CD8-positive, alpha-beta memory T cell (primary cell): ENCODE measurements around the gene BTNL2. TPM values are rescaled to one million over a fixed set of nuclear protein-coding genes. Genes with fewer than 3 reads are reported as not detected.
"Not testable (repeated sequence)": the region's sequence is repeated elsewhere in the genome, so short reads cannot be mapped to it uniquely, and the experiment has no call there.

Source experiments
- CTCF ChIA-PET: fragments of 350-600 bp; sonication (Branson Sonifier 250); formaldehyde crosslinking; loops from one replicate; lab custom pipeline; 2021; ENCODE audit warnings: antibody characterized with exemption; lab: Charles Lee
- POLR2A ChIA-PET: fragments of 350-600 bp; sonication (Branson Sonifier 250); formaldehyde crosslinking; loops from one replicate; lab custom pipeline; 2021; ENCODE audit warnings: antibody characterized with exemption; lab: Charles Lee
- DNase-seq, 5 donors: peaks; one replicate each; pipeline versions ENCODE4 v3.0.0 to v3.0.0-alpha.2; 2020 to 2022; ENCODE audit warnings: mixed read lengths in 1 of 5
- H3K27ac ChIP-seq: one replicate; pipeline ENCODE4 v1.7.0; 2013; ENCODE audit warnings: low read depth, mild to moderate bottlenecking, low read length, moderate library complexity
- H3K27me3 ChIP-seq: 2 replicates; pipeline ENCODE4 v1.7.0; 2013; ENCODE audit warnings: low read length, mild to moderate bottlenecking; ENCODE audit not compliant: insufficient read depth, poor library complexity, severe bottlenecking
- H3K36me3 ChIP-seq: 2 replicates; pipeline ENCODE4 v1.7.0; 2013; ENCODE audit warnings: mild to moderate bottlenecking, low read length, moderate library complexity; ENCODE audit not compliant: insufficient read depth
- H3K4me1 ChIP-seq: 2 replicates; pipeline ENCODE4 v1.7.0; 2013; ENCODE audit warnings: mild to moderate bottlenecking, low read length, moderate library complexity; ENCODE audit not compliant: insufficient read depth
- H3K4me3 ChIP-seq: 2 replicates; pipeline ENCODE4 v1.7.0; 2013; ENCODE audit warnings: mild to moderate bottlenecking, low read length
- H3K9me3 ChIP-seq: 2 replicates; pipeline ENCODE4 v1.7.0; 2013; ENCODE audit warnings: mild to moderate bottlenecking, low read length
- H3K27ac Mint-ChIP-seq, 8 donors: one replicate each; pipeline ENCODE4 v1.8.0; 2020 to 2021; ENCODE audit warnings: mixed read lengths in 8 of 8, mild to moderate bottlenecking in 6 of 8, inconsistent platforms in 3 of 8, moderate library complexity in 3 of 8
- H3K27me3 Mint-ChIP-seq, 2 donors: one replicate each; pipeline ENCODE4 v1.8.0; 2020 to 2021; ENCODE audit warnings: mixed read lengths in 2 of 2, mild to moderate bottlenecking in 1 of 2, moderate library complexity in 1 of 2
- H3K36me3 Mint-ChIP-seq, 3 donors: one replicate each; pipeline ENCODE4 v1.8.0; 2020 to 2021; ENCODE audit warnings: mixed read lengths in 3 of 3, inconsistent platforms in 1 of 3, mild to moderate bottlenecking in 1 of 3
- H3K4me1 Mint-ChIP-seq, 3 donors: one replicate each; pipeline ENCODE4 v1.8.0; 2020 to 2021; ENCODE audit warnings: mixed read lengths in 3 of 3, inconsistent platforms in 1 of 3, mild to moderate bottlenecking in 1 of 3
- H3K4me3 Mint-ChIP-seq, 7 donors: one replicate each; pipeline ENCODE4 v1.8.0; 2020 to 2021; ENCODE audit warnings: mixed read lengths in 7 of 7, mild to moderate bottlenecking in 6 of 7, moderate library complexity in 4 of 7, inconsistent platforms in 2 of 7
- H3K9me3 Mint-ChIP-seq, 5 donors: one replicate each; pipeline ENCODE4 v1.8.0; 2020 to 2022; ENCODE audit warnings: mixed read lengths in 5 of 5, mild to moderate bottlenecking in 3 of 5, moderate library complexity in 2 of 5, inconsistent platforms in 1 of 5
- polyA plus RNA-seq: library from polyadenylated mRNA; unstranded; fragments of 300-500 nt; fragmentation: Illumina TruSeq; gene quantifications from one replicate; pipeline ENCODE4 v1.2.3, GENCODE V29; 2021
- total RNA-seq, 2 experiments: library from RNA; stranded (reverse); gene quantifications; one replicate each; pipeline ENCODE4 v1.2.3, GENCODE V29; 2021

The BTNL2 gene
- total and polyA plus RNA-seq, 3 experiments from 2014 or later, result not detected

- H3K4me3 Mint-ChIP-seq, H3K9me3 ChIP-seq, H3K4me3 ChIP-seq, H3K36me3 ChIP-seq, H3K4me1 ChIP-seq, H3K4me1 Mint-ChIP-seq, H3K27ac Mint-ChIP-seq, DNase-seq, H3K27ac ChIP-seq, POLR2A ChIA-PET, H3K27me3 ChIP-seq, CTCF ChIA-PET, H3K9me3 Mint-ChIP-seq, H3K36me3 Mint-ChIP-seq: not testable (repeated sequence)
- H3K27me3 Mint-ChIP-seq, result peaks cover 6 to 14% of the 10 kb centered on the region in 2 donors
These were observed 48.4 kb downstream of the BTNL2 start for GRCh38 chr6:32358548-32358947.

GRCh38 chr6:32355018-32355417 is 52.0 kb downstream of the BTNL2 start:
- Histone ChIP-seq H3K36me3 (no peaks in the 10 kb centered on the region), H3K27ac (no peak overlapping the region), H3K27me3 (no peaks in the 10 kb centered on the region), H3K9me3 (no peaks in the 10 kb centered on the region), H3K4me3 (no peak overlapping the region), H3K4me1 (no peaks in the 10 kb centered on the region)
- CTCF ChIA-PET, result no interaction called here
- Mint-ChIP-seq H3K27ac (no peak overlapping the region), H3K4me1 (no peaks in the 10 kb centered on the region), H3K27me3 (peaks cover 4 to 14% of the 10 kb centered on the region in 2 donors), H3K9me3 (no peaks in the 10 kb centered on the region), H3K4me3 (no peak overlapping the region), H3K36me3 (no peaks in the 10 kb centered on the region)
- POLR2A ChIA-PET, result no interaction called here
- DNase-seq, result no peak

- H3K4me3 ChIP-seq, result no peak overlapping the region
- DNase-seq, result no peak
- no peaks in the 10 kb centered on the region for H3K4me1 Mint-ChIP-seq
- H3K27me3 ChIP-seq, result peaks cover 7% of the 10 kb centered on the region
- H3K36me3 Mint-ChIP-seq, result no peaks in the 10 kb centered on the region
- H3K4me3 Mint-ChIP-seq, result no peak overlapping the region
- no peaks in the 10 kb centered on the region for H3K9me3 Mint-ChIP-seq
- no peaks in the 10 kb centered on the region for H3K9me3 ChIP-seq
- ChIA-PET CTCF (no interaction called here), POLR2A (no interaction called here)
- no peak overlapping the region for H3K27ac Mint-ChIP-seq
- no peaks in the 10 kb centered on the region for H3K36me3 ChIP-seq
- H3K4me1 ChIP-seq, result no peaks in the 10 kb centered on the region
- H3K27ac ChIP-seq, result no peak overlapping the region
- peaks cover 8 to 28% of the 10 kb centered on the region in 2 donors for H3K27me3 Mint-ChIP-seq
These were observed 53.6 kb downstream of the BTNL2 start for GRCh38 chr6:32353348-32353747.

Other genes with a start within 250 kb of the BTNL2 start
- 1 to 10 TPM; 8.3 to 9.5 TPM for gene EGFL8, start 242.6 kb downstream of the BTNL2 start, total RNA-seq
- not detected for gene EGFL8, start 242.6 kb downstream of the BTNL2 start, polyA plus RNA-seq
- gene AGPAT1, start 231.1 kb downstream of the BTNL2 start, total RNA-seq, result 10 to 100 TPM; 42.5 to 42.6 TPM
- 23.5 TPM for gene AGPAT1, start 231.1 kb downstream of the BTNL2 start, polyA plus RNA-seq
- gene RNF5, start 228.8 kb downstream of the BTNL2 start, total RNA-seq, result 10 to 100 TPM; 52.7 to 52.9 TPM
- 110 TPM for gene RNF5, start 228.8 kb downstream of the BTNL2 start, polyA plus RNA-seq
- 10 to 100 TPM; 11.9 to 12.5 TPM for gene AGER, start 222.9 kb downstream of the BTNL2 start, total RNA-seq
- gene AGER, start 222.9 kb downstream of the BTNL2 start, polyA plus RNA-seq, result not detected
- 10 to 100 TPM; 63.5 to 69.4 TPM for gene PBX2, start 217.0 kb downstream of the BTNL2 start, total RNA-seq
- gene PBX2, start 217.0 kb downstream of the BTNL2 start, polyA plus RNA-seq, result 2.2 TPM
- gene GPSM3, start 214.5 kb downstream of the BTNL2 start, total RNA-seq, result 10 to 100 TPM; 82.0 to 89.5 TPM
- gene GPSM3, start 214.5 kb downstream of the BTNL2 start, polyA plus RNA-seq, result 136 TPM
- gene NOTCH4, start 183.1 kb downstream of the BTNL2 start, total RNA-seq, result 1 to 10 TPM; 1.3 to 1.4 TPM
- gene NOTCH4, start 183.1 kb downstream of the BTNL2 start, polyA plus RNA-seq, result 0.71 TPM
- gene TSBP1, start 35.3 kb downstream of the BTNL2 start, total RNA-seq, result not detected
- gene TSBP1, start 35.3 kb downstream of the BTNL2 start, polyA plus RNA-seq, result not detected
- 10 to 100 TPM; 36.6 to 39.1 TPM for gene HLA-DRA, start 32.7 kb upstream of the BTNL2 start, total RNA-seq
- 41.3 TPM for gene HLA-DRA, start 32.7 kb upstream of the BTNL2 start, polyA plus RNA-seq
- gene HLA-DRB5, start 123.1 kb upstream of the BTNL2 start, total RNA-seq, result 1 to 10 TPM in 1 of 2 experiments, under 1 TPM in 1; 0.82 to 1.1 TPM
- 3.2 TPM for gene HLA-DRB5, start 123.1 kb upstream of the BTNL2 start, polyA plus RNA-seq
- 10 to 100 TPM; 24.7 to 26.1 TPM for gene HLA-DRB1, start 182.7 kb upstream of the BTNL2 start, total RNA-seq
- gene HLA-DRB1, start 182.7 kb upstream of the BTNL2 start, polyA plus RNA-seq, result 56.0 TPM
- 10 to 100 TPM; 20.3 to 22.2 TPM for gene HLA-DQA1, start 230.2 kb upstream of the BTNL2 start, total RNA-seq
- 3.2 TPM for gene HLA-DQA1, start 230.2 kb upstream of the BTNL2 start, polyA plus RNA-seq